ENCODE measurements around the gene WFDC1. TPM values are rescaled to one million over a fixed set of nuclear protein-coding genes. Genes with fewer than 3 reads are reported as not detected.

Gene WFDC1
- total and polyA plus RNA-seq, 7 donors, result 3.0 to 173 (median 15.3) TPM

DNA sequence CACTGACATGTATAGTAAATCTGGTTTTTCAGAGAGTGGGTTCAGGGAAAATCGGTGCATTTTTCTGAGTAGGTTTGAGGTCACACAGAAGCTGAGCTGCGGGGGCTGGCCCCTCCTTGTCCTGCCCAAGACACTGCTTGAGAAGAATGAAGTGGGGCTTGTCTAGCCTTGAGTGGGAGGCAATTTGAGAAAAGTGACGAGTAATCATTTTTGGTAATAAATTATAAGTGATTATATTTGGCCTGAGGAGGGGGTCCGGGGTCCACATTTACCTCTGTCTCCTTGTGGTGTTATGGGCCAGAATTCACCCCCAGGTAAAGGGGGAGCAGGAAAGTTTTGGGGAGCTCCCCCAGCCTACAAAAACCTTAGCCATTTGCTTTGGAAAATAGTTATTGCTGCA, 28.1 kb downstream of the WFDC1 start:
- intact Hi-C loops (cut with DNase I), result no loop called here
- peak; percentile 20 for DNase-seq
- WGBS, 2 donors, result 83 to 91% methylated on average over 4 of the region's 4 CpGs
- no peak for TF ChIP-seq POLR2AphosphoS5 (IDR thresholded peaks at IDR 0.05)
- no peak for TF ChIP-seq POLR2A (IDR thresholded peaks at IDR 0.05)
- TF ChIP-seq EP300 (IDR thresholded peaks at IDR 0.05), result no peak
- TF ChIP-seq, protein P1, sequence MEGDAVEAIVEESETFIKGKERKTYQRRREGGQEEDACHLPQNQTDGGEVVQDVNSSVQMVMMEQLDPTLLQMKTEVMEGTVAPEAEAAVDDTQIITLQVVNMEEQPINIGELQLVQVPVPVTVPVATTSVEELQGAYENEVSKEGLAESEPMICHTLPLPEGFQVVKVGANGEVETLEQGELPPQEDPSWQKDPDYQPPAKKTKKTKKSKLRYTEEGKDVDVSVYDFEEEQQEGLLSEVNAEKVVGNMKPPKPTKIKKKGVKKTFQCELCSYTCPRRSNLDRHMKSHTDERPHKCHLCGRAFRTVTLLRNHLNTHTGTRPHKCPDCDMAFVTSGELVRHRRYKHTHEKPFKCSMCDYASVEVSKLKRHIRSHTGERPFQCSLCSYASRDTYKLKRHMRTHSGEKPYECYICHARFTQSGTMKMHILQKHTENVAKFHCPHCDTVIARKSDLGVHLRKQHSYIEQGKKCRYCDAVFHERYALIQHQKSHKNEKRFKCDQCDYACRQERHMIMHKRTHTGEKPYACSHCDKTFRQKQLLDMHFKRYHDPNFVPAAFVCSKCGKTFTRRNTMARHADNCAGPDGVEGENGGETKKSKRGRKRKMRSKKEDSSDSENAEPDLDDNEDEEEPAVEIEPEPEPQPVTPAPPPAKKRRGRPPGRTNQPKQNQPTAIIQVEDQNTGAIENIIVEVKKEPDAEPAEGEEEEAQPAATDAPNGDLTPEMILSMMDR (IDR thresholded peaks at IDR 0.05), result no peak
- no peaks in the 10 kb centered on the region for H3K4me1 ChIP-seq
- H3K4me3 ChIP-seq, result no peak overlapping the region
- peaks cover 8 to 52% (median 18%) of the 10 kb centered on the region in 4 donors for H3K36me3 ChIP-seq
- H3K27me3 ChIP-seq, result no peaks in the 10 kb centered on the region
- no peaks in the 10 kb centered on the region for H3K9me3 ChIP-seq
- H3K27ac ChIP-seq, result no peak overlapping the region

DNA sequence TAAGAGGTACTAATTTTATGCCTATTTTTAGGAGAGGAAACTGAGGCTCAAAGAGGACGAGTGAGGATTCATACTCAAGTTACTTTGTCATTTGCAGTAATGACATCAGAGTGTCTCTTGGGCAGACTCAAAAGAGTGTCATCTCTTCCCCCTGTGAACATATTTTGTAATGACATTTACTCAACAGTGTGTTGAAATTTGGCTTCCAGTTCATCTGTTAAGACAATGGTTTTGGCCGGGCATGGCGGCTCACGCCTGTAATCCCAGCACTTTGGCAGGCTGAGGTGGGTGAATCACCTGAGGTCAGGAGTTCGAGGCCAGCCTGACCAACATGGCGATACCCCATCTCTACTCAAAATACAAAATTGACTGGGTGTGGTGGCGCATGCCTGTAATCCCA, 28.9 kb downstream of the WFDC1 start:
- DNase-seq, result peak; percentile 27
- no peaks in the 10 kb centered on the region for H3K9me3 ChIP-seq
- H3K27ac ChIP-seq, result no peak overlapping the region
- peaks cover 8 to 61% (median 23%) of the 10 kb centered on the region in 4 donors for H3K36me3 ChIP-seq
- no peaks in the 10 kb centered on the region for H3K4me1 ChIP-seq
- no peak overlapping the region for H3K4me3 ChIP-seq
- 93 to 94% methylated on average over 7 of the region's 7 CpGs for WGBS, 2 donors
- H3K27me3 ChIP-seq, result no peaks in the 10 kb centered on the region
- intact Hi-C loops (cut with DNase I), result no loop called here
- TF ChIP-seq POLR2A (IDR thresholded peaks at IDR 0.05) (no peak), POLR2AphosphoS5 (IDR thresholded peaks at IDR 0.05) (no peak), EP300 (IDR thresholded peaks at IDR 0.05) (no peak)
- TF ChIP-seq, protein P1 (IDR thresholded peaks at IDR 0.05), result no peak

DNA sequence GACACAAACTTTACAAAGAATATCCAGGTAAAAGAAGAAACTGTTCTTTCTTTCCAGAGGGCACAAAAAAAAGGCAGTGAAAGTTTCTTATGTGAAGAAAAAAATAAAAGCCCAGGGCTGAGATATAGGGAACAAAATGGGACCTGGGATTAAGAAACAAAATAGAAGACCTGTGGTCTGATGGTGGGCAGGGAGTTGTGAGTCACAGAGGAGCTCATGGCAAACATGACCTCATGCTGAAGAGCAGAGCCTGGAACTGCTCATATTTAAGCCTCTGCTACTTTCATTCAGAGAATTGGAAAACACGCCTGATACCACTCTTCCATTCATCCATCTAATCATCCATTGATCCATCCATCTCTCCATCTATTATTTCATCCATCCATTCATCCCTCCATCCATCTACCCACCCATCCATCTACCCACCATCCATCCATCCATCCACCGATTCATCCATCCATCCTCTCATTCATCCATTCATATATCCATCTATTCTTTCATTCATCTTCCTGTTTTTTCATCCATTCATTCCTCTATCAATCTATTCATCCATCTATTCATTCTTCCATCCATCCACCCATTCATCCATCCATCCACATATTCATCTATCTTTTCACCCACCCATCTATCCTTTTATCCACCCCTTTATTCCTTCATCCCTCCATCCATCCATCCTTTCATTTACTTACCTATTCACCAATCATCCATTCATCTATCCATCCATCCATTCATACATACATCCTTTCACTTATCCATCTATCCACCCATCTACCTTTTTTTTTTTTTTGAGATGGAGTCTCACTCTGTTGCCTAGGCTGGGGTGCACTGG, 30.0 kb downstream of the WFDC1 start:
- peaks cover 8 to 66% (median 31%) of the 10 kb centered on the region in 4 donors for H3K36me3 ChIP-seq
- no peak for TF ChIP-seq POLR2AphosphoS5 (IDR thresholded peaks at IDR 0.05)
- TF ChIP-seq, protein P1 (IDR thresholded peaks at IDR 0.05), result no peak
- TF ChIP-seq POLR2A (IDR thresholded peaks at IDR 0.05), result no peak
- no peak overlapping the region for H3K4me3 ChIP-seq
- no peaks in the 10 kb centered on the region for H3K27me3 ChIP-seq
- intact Hi-C loops (cut with DNase I), result no loop called here
- H3K9me3 ChIP-seq, result no peaks in the 10 kb centered on the region
- H3K4me1 ChIP-seq, result no peaks in the 10 kb centered on the region
- 44 to 46% methylated on average over 2 of the region's 2 CpGs for WGBS, 2 donors
- no peak for DNase-seq
- H3K27ac ChIP-seq, result no peak overlapping the region

DNA sequence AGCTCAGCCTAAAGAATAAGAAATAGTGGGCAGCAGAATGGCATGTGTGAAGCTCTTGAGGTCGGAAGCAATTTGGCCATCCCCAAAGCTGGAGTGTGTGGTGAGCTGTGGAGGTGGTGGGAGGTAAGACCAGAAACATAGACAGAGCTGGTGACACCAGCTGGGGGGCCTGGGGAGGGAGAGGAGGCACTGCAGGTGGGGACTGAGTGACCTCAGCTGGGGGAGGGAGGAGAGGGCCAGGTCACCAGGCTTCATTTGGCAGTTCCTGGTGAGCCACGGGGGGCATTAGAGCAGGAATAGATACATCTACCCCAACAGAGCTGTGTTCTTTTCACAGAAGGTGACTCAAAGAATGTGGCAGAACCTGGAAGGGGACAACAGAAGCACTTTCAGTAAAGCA, 31.9 kb downstream of the WFDC1 start:
- TF ChIP-seq, protein P1 (IDR thresholded peaks at IDR 0.05), result no peak
- TF ChIP-seq EP300 (IDR thresholded peaks at IDR 0.05), result no peak
- no peak for TF ChIP-seq POLR2A (IDR thresholded peaks at IDR 0.05)
- no peak for TF ChIP-seq POLR2AphosphoS5 (IDR thresholded peaks at IDR 0.05)
- Histone ChIP-seq H3K4me1 (no peaks in the 10 kb centered on the region), H3K27me3 (no peaks in the 10 kb centered on the region), H3K4me3 (no peak overlapping the region), H3K27ac (no peak overlapping the region), H3K9me3 (no peaks in the 10 kb centered on the region), H3K36me3 (peaks cover 8 to 69% (median 28%) of the 10 kb centered on the region in 4 donors)
- WGBS, 2 donors, result 87 to 96% methylated on average over 2 of the region's 2 CpGs
- DNase-seq, result peak; percentile 17
- intact Hi-C loops (cut with DNase I), result no loop called here

All from sigmoid colon (tissue), 7 donors.